Non-pigmented ciliary epithelial cell (primary cell): ENCODE measurements around the gene OMG.
"Not testable (repeated sequence)": the region's sequence is repeated elsewhere in the genome, so short reads cannot be mapped to it uniquely, and the experiment has no call there.

Source experiments
- DNase-seq: peaks from one replicate; pipeline ENCODE4 v3.0.0-alpha.2; 2010; ENCODE audit warnings: low read depth

OMG gene

DNA sequence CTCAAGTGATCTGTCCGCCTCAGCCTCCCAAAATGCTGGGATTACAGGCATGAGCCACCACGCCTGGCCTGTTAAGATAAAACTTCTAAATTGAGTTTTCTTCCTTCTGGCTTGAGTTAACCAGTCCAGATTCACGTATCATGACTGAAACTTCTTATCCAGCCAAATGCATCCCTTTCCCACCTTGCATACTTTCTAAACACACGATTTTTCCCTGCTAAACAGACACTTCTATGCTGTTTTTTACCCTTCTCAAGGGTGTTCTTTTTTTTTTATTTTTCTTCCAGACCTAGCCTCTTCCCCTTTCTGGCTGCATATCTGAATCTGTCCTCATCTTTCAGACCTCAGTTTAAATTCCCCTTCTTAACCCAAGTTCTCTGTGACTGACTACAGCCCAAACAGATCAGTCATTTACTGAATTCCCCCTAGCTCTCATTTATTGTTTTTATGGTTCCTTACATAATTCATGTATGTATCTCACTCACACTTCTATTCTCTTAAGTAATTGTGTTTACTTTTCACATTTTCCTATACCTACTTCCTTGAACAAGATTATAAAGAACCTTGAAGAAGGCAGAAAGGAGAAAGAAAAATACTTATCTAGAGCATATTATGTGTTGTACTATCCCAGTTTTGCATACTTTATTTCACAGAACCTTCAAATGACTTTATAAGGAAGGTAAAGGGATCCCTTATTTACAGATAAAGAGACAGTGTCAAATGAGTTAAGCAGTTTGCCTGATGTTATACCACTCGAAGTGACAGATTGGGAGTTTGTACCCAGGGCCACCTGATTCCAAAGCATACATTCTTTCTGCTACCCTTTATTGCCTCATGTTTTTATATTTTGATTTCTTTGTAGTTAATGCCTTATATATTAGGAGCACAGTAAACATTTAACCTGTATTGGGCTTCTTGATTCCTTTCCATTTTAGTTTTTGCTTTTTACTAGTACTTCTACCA is 11.6 kb upstream of the OMG start:
- DNase-seq = no peak

DNA sequence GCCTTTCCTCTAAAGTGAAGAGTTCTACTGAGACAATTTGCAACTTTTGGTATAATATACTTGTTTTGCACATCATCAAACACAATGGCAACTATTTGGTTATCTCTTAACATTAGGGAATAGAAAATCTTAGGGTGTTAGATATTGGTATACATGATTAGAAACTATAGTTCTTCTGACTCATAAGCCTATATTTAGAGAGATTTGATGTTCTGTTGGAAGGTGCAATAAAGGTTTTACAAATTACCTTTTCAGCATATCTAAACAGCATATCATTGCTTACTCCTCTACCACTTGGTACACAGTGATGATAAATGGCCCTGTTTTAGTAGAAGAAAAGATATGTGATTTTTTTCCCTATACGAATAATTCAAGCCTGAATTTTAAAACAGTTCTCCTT is 10.6 kb upstream of the OMG start:
- no peak for DNase-seq

DNA sequence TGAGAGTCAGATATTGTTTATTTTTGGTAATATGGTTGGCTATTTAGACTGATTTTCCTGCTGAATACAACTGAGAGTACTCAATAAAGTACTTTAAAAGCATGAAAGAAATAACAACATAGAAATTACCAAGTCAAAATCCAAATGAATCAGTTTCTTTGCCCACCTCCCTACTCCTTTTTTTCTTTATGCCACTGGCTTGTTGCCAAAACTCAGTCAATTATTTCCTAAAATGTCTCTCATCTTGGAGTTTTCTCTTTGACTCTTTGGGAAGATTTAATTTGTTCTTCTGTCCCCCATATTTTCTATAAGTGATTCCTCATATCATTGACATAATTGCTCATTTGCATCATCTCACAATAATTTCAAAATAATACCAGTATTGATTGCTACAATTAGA is 2.6 kb upstream of the OMG start:
- DNase-seq = no peak

DNA sequence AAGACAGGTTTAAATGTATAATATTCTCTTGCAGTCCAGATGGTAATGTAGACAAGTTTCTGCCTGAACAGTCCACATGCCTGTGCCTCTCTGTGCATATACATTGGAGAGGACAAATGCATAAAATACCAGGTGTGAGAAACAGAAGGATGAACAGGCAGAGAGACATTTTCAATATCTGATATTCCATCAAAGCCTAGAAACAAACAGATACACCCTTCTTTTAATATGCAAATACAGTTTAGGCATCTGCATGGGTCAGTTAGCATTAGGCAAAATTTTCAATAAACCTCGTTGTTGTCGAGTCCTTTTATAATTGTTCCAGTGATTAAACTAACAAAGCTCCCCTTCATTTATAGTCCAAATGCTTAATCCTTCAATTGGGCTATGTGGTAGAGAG is 897 bp downstream of the OMG start:
- DNase-seq = no peak

DNA sequence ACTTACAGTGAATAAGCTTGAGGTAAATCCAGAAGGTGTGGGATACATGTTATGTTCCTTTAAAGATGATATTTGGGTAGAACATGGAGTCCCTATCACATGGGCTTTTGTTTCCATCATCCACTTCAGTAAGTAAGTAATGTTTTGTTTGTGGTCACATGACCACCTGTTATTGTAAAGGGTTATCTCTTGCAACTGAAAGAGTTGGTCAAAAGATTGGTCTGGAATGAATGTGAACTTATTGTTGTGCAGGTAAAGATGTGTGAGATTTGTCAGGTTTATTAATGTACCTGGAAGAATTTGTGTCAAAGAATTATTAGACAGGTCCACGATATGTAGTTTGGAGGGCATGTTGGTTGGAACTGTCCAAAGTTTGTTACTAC is 1.6 kb downstream of the OMG start:
- DNase-seq = no peak

DNA sequence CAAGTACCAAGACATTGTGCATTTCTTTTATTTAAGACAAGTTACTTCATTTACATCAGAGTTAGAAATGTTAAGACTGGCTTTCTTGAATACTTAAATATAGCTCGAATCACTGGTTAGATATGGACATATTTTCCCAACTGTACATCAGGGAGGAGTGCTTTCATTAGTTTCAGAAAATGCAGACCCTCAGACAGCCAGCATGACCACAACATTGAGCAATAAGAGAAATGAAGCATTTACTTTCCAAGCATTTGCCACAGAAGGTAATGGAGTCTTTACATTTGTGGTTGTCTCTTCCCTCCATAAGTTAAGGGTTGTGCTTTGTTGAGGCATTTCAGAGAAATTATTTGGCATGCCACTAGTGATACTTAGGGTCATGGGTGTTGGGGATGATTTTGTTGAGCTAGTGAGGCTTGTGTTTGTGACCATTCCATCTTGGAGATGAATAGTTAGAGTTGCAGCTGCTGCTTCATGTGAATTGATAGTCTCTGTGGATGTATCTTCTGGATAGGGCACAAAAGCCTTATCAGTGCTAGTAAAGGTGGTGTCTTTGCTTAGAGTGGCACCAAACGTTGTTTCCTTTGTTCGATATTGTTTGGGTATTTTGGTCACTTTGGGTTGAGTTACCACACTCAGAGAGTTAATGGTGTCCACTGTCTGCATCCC is 2.1 kb downstream of the OMG start:
- no peak for DNase-seq

DNA sequence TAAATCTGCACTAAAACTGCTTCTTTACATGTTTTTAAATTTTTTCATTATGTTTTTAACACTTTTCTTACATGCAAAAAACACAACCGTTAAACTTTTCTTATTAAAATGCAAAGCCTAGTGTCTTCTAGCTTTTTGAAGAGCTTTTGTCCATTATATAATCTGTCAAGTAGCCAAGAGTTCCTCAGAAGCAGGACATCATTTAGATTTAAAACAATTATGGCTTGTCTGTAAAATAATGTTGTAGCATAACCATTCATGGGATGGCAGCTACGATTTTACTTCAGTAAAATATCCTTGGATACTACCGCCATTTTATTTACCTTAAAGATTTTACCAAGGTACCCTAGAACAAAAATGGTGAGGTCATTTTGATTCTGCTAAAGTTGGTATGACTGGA is 2.8 kb downstream of the OMG start:
- no peak for DNase-seq

DNA sequence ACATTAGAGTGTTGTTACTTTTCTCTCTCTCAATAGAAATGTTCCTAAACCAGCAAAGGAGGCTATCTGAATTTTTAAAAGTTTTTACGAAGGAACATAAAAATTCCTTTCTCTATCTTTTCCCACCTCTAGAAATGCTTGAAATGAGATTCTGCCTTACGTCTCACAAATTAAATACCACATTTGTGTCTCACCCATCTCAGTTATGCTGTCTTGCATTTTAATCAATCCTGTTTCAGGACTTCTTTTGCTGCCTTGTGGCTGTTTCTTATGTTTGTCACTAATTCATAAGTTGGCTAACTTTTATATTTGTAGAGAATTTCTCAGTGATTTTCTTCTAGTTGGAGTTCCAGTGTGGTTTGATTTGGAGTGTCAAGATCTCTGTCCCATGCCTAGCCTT is 3.5 kb downstream of the OMG start:
- no peak for DNase-seq

DNA sequence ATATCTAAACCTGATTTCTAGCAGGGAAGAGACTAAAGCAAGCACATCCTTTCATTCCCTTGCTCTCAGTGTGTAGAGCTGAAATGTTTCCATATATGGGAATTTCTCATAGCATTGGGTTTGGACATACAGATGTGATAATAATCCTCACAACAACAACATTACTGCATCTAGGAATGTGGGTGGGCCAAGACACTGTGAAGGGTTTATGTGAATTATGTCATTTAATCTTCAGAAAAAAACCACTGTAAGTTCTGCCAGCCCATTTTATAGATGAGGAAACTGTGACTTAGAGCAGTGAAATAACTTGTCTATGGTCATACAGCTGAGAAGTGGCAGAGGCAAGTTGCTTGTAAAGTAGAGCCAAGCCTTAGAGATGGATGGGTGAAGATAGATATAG is 5.2 kb downstream of the OMG start:
- peak; percentile 11 for DNase-seq

DNA sequence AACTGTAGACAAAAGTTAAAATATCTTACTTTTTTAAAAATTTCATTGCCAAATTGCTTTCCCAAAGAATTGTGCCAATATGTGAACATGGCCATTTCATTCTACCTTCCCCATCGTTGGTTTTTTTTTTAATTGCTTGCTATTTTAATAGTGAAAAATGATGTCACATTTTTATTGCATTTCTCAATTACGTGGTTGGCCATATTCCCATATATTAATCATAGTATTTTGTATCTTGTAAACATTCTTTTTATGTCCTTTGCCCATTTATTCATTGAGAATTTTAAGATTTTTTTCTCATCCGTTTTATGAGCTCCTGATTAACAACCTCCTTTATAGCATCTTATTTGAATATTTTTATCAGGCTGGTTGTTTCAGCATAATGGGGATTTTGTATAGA is 7.2 kb downstream of the OMG start:
- DNase-seq = no peak

DNA sequence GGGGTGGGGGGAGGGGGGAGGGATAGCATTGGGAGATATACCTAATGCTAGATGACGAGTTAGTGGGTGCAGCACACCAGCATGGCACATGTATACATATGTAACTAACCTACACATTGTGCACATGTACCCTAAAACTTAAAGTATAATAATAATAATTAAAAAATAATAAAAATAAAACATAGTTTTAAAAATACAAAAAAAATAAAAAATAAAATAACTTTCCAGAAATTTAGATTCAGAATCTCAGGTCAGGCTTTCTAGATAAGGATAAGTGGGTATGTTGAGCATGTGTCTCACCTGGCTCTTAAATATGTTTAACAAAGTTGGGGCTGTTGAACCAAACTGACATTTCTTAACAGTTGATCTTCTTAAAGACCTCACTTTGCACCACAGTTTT is 9.1 kb downstream of the OMG start:
- DNase-seq = not testable (repeated sequence)

DNA sequence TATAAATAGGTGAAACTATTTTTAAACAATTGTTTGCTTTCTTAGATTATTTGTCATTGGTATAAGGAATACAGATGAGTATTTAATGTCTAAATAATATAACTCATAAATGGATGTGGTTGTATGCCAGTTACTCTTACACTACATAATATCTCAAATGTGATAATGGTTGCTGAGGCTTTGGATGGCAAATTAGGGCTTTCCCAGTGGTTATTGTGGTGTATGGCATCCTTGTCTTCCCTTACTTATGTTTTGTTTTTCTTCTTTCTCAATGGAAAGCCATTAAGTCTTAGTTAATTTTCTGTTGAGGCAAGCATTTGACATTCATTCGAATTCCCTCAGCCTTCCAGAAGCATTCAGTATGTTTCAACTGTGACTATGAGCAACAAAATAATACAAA is 10.5 kb downstream of the OMG start:
- no peak for DNase-seq

DNA sequence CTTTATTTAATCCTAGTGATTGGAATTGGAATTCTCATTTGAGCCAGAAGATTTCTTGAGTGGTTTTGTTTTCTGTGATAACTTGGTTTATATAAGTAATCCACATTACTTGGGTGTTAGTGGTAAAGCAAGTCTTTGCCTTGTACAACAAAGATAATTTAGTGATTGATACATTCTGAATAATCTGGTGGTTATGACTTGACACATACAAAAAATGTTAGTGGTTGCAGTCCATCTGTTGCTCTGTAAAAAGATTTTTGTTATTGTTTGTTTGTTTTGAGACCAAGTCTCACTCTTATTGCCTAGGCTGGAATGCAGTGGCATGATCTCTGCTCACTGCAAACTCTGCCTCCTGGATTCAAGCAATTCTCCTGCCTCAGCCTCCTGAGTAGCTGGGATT is 13.2 kb downstream of the OMG start:
- no peak for DNase-seq

DNA sequence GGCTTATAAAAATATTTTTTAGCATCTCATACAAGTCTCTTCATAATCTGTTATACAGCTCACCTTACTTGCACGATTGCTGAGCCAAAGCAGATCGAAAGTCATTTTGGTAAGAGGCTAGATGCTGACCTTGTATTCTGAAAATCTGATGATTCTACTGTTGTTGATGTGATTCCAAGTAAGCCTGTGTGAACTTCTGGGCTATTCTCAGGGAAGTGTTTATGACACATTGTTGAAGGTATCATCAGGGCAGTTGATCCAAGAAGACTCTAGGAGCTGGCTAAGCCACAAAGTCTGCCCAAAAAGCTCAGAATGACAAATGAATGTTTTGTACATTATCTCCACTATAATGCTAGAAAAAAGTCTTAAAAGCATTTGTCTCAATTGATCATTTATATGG is 16.0 kb downstream of the OMG start:
- DNase-seq = no peak

DNA sequence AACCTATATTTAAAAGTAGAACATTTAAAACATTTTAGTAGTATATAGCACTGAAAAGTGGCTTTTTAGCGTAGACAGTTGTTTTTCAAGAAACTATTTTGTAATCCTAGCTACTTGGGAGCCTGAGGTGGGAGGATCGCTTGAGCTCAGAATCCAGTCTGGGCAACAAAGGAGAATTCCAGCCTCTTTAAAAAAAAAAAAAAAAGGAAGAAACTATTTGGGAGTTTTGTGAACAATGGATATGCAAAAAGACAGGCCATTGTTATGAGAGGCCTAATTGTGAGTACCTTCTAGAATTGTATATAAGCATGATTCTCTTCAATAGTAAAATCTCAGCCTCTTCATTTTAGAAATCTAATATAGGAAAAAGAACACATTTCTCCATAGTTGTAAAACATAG is 17.6 kb downstream of the OMG start:
- DNase-seq = no peak

DNA sequence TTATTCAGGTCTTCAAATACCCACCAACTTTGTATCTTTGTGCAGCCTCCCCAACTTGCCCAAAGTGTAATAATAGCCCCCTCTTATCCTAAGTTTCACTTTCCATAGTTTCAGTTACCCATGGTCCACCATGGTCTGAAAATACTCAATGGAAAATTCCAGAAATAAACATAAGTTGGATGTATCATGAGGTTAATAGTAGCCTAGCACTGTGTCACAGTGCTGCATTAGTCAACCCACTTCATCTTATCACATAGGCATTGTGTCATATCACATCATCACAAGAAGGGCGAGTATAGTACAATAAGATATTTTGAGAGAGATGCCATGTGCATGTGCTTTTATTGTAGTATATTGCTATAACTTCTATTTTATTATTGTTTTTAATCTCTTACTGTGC is 21.9 kb downstream of the OMG start:
- DNase-seq = no peak

DNA sequence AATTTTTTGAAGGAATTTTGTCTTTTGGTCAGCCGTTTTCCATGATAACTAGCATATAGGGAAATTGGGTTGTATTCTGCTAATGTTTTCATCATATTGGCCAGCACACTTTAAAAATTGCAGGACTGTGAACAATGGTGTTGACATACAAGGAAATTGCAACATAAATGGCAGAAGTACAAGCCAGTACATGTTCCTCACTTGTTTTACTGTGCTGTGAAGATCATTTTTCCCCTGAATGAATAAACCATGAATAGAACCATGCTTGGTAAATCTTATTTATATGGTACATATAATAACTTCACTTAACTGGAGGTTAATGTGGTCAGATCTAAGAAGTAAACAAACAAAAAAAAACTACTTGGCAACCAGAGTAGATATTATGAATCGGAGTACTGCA is 22.8 kb downstream of the OMG start:
- DNase-seq = no peak

DNA sequence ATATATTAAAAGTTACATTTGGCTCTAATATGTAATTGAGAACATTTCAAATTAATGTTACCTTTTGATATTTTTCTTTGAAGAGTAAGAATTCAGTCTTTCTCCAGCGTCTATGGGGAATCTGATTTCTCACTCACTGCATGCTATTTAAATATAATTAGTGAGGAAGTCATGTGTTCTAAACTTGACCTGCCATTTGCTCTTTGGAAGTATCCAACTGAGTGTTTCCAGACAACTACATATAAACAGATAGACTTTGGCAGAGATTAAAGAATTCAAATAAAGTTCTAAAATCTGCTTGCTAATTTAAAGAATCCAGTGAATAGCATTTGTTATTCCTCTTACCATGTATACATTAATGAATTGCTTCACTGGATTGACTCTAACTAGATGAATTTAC is 23.5 kb downstream of the OMG start:
- DNase-seq = no peak

DNA sequence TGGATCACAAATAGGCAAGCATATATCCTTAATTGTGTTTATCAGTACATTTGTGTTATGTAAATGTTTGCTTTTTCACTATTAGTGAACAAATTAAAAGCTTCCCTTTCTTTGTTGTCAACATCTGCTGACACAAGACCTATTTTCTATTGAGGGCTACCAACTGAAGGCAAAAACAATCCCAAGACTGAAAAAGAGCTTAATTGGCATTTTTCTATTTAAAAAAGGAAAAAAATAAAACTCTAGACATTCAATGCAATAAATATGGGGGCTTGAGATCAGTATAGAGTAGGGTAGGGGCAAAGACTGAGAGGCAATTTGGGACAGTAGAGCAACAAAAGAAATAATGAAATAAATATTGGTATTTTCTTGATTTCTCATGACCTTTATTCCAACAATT is 24.2 kb downstream of the OMG start:
- no peak for DNase-seq

DNA sequence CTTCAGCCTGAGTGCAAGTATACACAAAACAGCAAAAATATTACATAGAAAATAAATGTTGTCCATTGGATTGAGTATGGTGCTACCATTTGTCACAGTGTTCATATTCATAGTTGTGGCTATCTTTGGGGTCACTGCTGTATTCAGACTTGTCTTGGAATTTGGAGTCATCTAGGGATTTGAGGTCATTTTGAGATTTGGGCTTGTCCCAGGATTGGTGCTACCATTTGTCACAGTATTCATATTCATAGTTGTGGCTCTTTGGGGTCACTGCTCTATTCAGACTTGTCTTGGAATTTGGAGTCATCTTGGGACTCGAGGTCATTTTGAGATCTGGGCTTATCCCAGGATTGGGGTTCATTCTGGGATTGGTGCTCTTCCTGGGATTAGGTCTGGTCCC is 24.8 kb downstream of the OMG start:
- DNase-seq = no peak

DNA sequence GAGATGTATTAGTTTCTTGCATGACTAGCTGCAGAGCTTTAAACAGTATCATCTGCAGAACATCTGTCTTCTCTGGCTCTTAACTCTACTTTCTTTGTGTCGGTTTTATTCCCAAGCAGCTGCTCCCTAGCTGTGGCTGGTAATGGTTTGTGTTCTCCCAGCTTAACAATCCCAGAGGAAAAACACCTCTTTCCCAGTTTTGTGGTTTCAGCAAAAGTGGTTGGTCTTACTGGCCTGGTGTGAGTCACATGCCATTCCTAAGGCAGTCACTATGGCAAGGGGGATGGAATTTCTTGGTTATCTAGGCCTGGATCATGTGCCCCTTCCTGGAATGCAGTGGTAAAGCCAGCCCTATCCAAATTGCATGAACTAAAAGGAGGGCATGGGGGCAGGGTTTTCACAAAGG is 27.5 kb downstream of the OMG start:
- DNase-seq = peak; percentile 84

DNA sequence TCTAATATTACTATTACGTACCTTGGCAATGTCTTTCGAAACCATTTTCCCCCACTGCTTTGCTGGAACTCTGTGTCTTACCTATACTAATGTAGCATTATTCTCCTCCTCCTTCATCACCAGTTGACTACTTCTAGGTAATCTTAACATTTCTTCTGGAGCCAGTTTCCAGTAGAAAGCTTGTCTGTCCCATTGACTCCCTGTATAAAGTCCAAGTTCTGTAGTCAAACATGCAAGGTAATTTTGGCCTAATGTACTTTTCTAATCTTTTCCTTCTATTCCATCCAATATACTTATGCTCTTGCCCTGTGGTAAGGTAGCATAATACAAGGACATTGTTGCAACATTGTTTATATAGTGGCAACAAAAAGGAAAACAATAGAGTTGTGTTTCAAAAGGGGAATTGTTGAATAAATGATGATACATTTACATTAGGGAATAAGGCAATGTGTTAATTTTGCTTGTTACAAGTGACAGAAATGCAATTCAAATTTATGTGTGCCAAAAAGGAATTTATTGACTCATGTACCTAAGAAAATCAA is 27.9 kb downstream of the OMG start:
- DNase-seq = no peak

DNA sequence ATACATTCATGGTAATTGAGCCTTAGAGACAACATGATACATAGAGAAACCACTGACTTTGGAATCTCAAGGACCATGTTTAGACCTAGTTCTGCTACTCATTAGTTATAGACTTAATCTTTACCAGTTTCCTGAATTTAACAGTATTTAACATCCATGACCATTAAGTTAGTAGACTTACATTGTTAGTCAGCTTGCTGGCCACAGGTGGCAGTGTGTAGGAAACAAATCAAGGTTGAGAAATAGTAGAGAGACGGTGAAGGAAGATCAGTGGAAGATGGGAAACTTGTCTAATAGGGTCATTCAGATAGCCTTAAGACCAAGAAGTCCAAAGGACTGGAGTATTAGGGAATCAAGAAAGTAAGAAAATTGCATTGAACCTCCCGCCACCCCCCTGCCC is 31.0 kb downstream of the OMG start:
- DNase-seq = no peak
